Measurements from ENCODE around the gene CSDE1.
A peak's percentile ranks its signal among the peaks of the same experiment; 100 is the strongest.
"Not testable (repeated sequence)": the region's sequence is repeated elsewhere in the genome, so short reads cannot be mapped to it uniquely, and the experiment has no call there.

The CSDE1 gene

GRCh38 chr1:114757455-114758255, at the start of gene CSDE1:
Gene CSDE1, minus strand, starts transcription at chr1:114757984. Its CDS starts 18,094 bp downstream, at chr1:114739890.
- DNase-seq, result peak; percentile 94

DNA sequence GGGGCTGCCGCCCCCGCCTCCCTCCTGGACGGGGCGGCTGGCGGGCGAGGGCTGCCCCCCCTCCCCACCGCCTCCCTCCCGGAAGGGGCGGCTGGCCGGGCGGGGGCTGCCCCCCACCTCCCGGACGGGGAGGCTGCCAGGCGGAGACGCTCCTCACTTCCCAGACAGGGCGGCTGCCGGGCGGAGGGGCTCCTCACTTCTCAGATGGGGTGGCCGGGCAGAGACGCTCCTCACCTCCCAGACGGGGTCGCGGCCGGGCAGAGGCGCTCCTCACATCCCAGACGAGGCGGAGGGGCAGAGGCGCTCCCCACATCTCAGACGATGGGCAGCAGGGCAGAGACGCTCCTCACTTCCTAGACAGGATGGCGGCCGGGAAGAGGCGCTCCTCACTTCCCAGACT, 46.7 kb upstream of the CSDE1 start:
- DNase-seq, result not testable (repeated sequence)

DNA sequence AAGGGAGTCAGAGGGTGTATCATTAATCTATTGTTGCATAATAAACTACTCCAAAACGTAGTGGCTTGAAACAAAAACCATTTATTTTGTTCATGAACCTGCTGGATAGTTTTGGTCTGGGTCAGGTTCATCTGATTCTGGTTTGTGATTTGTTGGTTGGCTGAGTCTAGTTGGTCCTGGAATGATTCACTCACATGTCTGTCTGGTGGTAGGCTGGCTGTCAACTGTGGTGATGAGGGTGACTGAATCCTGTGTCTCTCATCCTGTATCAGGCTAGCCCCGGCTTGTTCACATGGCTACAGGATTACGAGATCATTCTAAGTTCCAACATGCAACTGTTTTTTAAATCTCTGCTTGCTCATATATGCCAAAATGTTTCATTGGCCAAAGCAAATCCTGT, 45.2 kb upstream of the CSDE1 start:
- no peak for DNase-seq

DNA sequence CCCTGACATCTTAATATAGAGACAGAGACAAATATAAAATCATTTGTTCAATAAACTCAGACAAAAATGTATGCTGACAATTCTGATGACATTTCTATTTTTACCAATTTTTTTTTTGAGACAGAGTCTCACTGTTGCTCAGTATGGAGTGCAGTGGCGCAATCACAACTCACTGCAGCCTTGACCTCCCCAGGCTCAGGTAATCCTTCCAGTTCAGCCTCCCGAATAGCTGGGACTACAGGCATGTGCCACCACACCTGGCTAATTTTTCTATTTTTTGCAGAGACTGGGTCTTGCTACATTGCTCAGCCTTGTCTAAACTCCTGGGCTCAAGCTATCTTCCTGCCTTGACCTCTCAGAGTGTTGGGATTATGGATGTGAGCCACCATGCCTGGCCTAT, 36.3 kb upstream of the CSDE1 start:
- no peak for DNase-seq

DNA sequence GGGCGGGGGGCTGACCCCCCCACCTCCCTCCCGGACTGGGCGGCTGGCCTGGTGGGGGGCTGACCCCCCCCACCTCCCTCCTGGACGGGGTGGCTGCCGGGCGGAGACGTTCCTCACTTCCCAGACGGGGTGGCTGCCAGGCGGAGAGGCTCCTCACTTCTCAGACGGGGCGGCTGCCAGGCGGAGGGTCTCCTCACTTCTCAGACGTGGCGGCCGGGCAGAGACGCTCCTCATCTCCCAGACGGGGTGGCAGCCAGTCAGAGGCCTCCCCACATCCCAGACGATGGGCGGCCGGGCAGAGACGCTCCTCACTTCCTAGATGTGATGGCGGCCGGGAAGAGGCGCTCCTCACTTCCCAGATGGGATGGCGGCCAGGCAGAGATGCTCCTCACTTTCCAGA, 32.8 kb upstream of the CSDE1 start:
- not testable (repeated sequence) for DNase-seq

GRCh38 chr1:114786440-114786839, 28.7 kb upstream of the CSDE1 start:
- DNase-seq, result not testable (repeated sequence)

DNA sequence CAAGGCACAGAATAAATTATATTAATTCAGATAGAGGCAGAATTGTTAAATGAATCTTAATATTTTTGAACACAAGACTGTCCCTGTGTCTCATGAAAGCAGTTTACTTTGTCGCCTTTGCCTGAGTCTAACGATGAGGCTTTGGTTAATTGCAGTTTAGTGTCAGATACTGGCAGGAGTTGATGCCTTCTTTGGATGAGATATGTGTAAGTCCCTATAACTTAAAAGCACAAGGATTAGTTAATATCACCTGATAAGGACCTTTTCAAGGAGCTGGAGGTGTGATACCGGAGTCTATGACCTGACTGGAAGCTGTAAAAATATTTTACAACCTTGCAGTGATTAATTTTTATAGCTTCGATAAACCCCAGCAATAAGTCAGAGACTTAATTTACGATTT, 24.7 kb upstream of the CSDE1 start:
- no peak for DNase-seq

GRCh38 chr1:114780344-114781226, 22.8 kb upstream of the CSDE1 start, which contains the start of gene SIKE1:
Gene SIKE1, minus strand, starts transcription at chr1:114780685. Its CDS starts 78 bp downstream, at chr1:114780607.
- DNase-seq, result peak; percentile 78

GRCh38 chr1:114779722-114780121, 21.9 kb upstream of the CSDE1 start:
- DNase-seq, result no peak

GRCh38 chr1:114776726-114777125, 18.9 kb upstream of the CSDE1 start:
- not testable (repeated sequence) for DNase-seq

- DNase-seq, result no peak
These were observed 14.2 kb upstream of the CSDE1 start for GRCh38 chr1:114771992-114772391.

GRCh38 chr1:114770989-114771388, 13.2 kb upstream of the CSDE1 start:
- no peak for DNase-seq

DNA sequence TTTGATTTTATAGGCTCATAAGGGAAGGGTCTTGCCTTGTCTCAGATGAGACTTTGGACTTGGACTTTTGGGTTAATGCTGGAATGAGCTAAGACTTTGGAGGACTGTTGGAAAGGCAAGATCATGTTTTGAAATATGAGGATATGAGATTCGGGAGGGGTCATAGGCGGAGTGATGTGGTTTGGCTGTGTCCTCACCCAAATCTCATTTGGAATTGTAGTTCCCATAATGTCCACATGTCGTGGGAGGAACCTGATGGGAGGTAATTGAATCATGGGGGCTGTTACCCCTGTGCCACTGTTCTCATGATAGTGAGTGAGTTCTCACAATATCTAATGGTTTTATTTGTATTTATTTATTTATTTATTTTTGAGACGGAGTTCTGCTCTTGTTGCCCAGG, 6.9 kb upstream of the CSDE1 start:
- no peak for DNase-seq

DNA sequence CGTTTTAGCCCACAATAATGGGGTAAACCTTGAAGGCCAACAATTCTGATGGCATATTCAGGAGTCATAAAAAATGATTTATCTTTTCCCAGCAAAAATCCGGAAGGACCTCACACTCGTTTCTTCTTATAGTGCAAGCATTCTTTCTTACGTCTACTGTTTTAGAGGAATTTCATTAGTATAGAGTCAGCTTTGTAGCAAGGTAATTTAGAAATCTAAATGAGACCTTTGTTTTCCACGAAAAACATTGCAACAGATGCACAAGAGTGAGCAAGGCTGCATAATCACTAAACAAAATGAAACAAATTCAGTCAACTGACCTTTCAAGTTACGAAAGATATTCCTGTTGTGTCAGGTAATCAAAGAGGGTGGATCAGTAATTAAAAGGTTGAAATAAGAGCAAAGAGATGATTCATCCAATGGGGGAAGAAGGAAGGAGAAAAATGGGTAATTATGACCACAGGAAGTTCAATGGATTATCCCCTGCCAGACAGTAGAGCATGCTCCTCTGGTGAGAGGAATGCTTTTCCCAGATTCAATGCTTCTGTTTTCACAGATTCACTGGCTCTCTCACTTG, 560 bp upstream of the CSDE1 start:
- DNase-seq, result no peak

- no peak for DNase-seq
These were observed 782 bp downstream of the CSDE1 start for GRCh38 chr1:114756949-114757454.

GRCh38 chr1:114756009-114756892, 1.5 kb downstream of the CSDE1 start:
- DNase-seq, result no peak

- DNase-seq, result no peak
These were observed 2.5 kb downstream of the CSDE1 start for GRCh38 chr1:114755006-114755931.

- not testable (repeated sequence) for DNase-seq
These were observed 4.1 kb downstream of the CSDE1 start for GRCh38 chr1:114753702-114754101.

DNA sequence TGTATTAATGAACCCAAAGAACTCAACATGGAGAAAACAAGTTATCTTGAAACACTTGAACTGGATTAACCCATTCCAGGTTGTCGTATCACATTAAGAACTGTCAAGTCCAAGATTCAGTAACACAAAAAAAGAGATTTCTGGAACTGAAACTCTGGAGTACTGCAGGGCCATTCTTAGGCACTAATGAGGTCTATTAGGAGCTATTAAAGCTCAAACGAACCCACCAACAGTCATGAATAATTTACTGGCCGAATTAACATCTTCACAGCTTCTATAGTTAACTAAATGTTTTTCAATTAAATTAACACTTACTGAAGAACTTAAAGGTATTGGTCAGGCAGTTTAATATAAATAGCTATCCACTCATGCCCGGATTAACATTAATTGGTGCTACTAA, 4.6 kb downstream of the CSDE1 start:
- no peak for DNase-seq

GRCh38 chr1:114750780-114751179, 7.0 kb downstream of the CSDE1 start:
- DNase-seq, result no peak

DNA sequence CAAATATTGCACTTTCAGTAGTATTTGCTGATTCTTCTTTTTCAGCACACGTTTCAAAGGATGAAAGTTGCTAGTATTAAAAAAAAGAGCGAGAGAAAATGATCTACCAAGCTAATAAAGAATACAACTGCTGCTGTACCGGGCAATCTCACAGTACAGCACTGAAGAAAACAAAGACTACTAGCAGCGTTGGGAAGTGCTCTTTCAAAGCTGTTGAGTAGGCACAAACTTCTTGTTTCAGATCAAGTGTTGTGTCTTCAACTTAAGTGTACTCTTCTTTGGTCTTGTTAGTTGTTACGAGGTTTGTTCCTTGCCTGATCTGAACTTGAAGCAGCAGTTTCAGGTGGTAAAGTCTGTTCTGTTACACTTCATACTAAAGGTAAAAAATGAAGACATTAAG, 7.9 kb downstream of the CSDE1 start:
- no peak for DNase-seq
